CD4-positive, alpha-beta T cell treated with Interleukin-12 subunit alpha and Interleukin-12 subunit beta, for 1 hour (primary cell): ENCODE data around the gene ABCC4.

ENCODE experiments used
- DNase-seq: peaks from one replicate; pipeline ENCODE4 v3.0.0-alpha.2; 2020

The ABCC4 gene

GRCh38 chr13:95030821-95031343 is 270.4 kb downstream of the ABCC4 start:
- no peak for DNase-seq

DNA sequence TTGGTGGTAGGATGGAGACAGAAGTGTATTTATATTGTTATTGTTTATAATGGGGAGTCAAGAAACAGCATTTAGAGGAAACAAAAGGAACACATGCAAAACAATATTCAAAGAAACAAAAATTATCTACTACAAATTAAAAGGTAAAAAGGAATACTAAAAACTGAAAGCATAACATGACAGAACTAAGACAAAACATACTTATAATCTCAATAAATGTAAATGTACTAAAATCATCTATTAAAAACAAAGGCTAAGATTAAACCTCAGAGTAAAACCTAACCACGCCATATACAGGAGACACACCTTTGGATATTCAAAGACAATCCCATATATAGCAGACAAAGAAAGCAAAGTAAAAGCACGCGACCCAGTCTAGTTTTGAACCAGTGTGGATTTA is 273.6 kb downstream of the ABCC4 start:
- no peak for DNase-seq

- no peak for DNase-seq
Measured at GRCh38 chr13:95025116-95025515, 276.1 kb downstream of the ABCC4 start.

GRCh38 chr13:95023405-95023804 is 277.8 kb downstream of the ABCC4 start:
- no peak for DNase-seq

DNA sequence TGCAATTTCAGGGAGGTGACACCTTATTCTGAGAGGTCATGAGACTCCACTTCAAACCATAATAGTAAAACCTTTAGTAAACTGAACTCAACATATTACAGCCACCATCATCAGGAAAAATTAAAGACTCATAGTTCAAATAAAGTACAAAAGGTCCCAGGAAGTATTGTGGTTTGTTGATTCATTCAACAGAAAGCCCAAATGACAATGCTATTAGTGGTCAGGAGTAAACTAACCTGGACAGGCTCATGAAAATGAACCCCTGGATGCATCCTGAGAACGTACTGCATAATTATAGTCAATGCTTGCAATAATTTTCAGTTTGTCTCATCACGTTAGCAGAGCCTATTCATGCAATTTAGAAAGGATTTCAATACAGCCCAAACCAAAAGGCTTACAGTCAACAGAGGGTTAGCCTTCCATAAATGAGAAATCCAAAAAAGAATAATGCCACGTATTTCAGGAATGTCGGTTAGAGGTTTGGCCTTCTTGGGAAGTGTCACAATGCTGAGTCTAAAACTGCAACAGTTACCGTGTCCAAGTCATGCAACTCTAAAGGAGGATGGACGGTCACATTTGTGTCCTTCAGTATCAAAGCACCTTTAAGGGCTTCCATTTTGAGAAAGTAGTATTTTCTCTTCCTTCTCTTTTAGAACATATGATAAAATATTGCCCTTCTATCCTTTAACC is 280.8 kb downstream of the ABCC4 start:
- DNase-seq = no peak

GRCh38 chr13:95019886-95020285 is 281.4 kb downstream of the ABCC4 start:
- no peak for DNase-seq

DNA sequence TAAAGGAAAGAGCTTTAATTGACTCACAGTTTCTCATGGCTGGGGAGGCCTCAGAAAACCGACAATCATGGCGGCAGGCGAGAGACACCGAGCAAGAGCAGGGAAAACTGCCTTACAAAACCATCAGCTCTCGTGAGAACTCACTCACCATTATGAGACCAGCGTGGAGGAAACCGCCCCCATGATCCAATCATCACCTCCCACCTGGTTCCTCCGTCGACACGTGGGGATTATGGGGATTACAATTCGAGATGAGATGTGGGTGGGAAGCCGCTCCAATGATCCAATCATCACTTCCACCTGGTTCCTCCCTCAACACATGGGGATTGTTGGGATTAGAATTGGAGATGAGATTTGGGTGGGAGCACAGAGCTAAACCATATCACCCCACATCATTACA is 293.9 kb downstream of the ABCC4 start:
- DNase-seq = no peak

DNA sequence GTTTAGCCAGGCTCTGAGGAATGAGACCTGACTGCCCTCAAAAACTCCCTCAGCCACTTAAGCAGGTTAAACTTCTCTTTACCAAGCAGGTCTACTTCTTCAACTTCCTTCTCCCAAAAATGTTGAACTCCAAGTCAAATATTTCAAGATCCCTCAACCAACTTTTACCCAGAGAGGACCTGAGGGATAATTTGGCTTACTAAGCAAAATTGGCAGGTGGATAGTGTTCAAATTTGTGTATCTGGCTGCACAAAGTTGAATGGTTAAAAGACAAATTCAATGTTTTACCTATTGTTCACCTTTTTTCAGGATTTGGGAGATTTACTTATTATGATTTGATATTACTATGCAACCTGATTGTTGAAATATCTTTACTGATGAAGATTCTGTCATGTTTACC is 296.0 kb downstream of the ABCC4 start:
- no peak for DNase-seq

DNA sequence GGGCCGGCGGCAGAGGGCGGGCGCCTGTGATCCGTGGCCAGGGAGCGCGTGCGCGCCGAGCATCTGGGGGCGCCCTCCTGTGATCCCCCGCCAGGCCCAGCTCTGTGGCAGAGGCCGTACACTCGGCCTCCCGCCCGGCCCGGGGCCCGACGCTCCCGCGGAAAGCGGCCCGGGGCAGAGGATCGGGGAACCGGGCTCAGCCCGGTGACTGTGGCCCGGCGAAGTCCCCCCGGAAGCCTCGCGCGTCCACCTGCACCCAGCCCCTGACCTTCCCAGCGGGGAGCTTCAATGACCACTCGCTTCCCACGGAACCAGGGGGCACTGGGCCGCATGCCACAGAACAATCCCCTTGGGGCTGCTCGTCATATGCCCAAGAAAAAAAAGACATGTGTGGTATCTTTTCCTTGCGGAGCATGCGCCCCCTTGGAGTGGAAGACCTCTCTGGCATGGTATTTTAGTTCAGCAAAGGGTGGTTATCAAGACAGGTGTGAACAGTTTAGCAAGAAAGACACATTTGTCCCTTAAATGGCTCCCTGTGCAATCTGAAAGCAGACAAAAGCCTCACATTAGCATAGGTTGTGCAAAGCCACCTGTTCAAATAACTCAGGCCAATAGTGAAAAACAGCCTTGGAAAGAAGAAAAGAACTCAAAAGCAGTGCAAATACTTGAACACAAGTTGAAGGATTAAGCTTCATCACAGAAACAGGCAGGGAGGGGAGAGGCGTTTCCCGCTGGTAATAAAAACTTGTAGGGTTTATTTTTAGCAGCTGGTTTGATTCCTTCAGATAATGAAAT is 298.0 kb downstream of the ABCC4 start:
- no peak for DNase-seq

DNA sequence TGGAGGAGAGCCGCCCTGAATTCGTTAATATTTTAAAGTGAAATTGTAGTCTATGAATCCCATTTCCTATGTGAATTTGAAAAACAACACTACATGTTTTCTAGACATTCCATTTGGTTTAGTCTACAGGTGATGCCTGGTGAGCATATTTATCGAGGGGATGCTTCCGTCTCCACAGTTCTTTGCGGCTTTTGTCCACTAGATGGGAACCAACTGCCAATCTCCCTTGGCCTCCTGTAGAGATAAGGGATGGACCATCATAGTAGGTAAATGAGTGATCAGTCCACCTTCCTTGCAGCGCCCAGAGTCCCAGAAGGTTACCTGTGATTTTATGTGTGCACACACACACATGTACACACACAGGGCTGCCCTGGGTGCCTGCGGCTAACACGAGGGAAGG is 299.1 kb downstream of the ABCC4 start:
- DNase-seq = no peak

- no peak for DNase-seq
Measured at GRCh38 chr13:94999871-95000270, 301.4 kb downstream of the ABCC4 start.

- no peak for DNase-seq
Measured at GRCh38 chr13:94997126-94997525, 304.1 kb downstream of the ABCC4 start.

- DNase-seq = no peak
Measured at GRCh38 chr13:94996445-94996844, 304.8 kb downstream of the ABCC4 start.

GRCh38 chr13:94994506-94994905 is 306.7 kb downstream of the ABCC4 start:
- DNase-seq = no peak

- DNase-seq = no peak
Measured at GRCh38 chr13:94993616-94994015, 307.6 kb downstream of the ABCC4 start.

- DNase-seq = no peak
Measured at GRCh38 chr13:94992036-94992960, 309.0 kb downstream of the ABCC4 start.

GRCh38 chr13:94988654-94989053 is 312.6 kb downstream of the ABCC4 start:
- DNase-seq = no peak

DNA sequence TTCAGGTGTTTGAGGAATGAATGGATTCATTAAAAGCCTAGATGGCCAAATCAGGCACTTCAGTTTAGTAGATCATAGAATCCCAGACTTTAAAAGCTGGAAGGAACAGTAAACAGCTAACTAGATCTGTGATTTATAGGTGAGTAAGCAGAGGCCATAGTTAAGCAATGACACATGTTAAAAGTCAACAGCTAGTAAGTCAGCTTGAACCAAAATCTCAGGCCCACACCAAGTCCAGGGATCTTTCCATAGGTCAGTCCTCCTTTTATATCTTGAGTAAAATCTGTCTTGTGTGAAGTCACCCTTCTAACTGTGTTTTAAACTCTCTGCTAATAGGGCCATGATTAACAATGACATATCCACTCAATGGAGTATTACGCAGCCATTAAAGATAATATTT is 313.4 kb downstream of the ABCC4 start:
- DNase-seq = no peak

- no peak for DNase-seq
Measured at GRCh38 chr13:94987081-94987480, 314.2 kb downstream of the ABCC4 start.

DNA sequence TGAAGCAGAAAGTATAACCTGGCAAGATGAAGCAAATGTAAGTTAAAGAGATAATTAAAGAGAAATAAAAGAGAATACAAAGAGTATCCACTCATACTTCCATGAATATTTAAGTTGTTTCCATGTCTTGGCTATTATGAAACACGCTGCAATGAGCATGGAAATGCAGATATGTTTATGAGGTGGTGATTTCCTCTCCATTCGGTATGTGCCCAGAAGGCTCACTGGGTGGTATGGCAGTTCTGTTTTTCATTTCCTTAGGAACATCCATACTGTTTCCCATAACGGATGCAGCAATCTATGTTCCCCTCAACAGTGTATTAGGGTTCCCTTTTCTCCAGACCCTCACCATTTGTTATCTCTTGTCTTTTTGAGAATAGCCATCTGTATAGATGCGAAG is 316.3 kb downstream of the ABCC4 start:
- no peak for DNase-seq

DNA sequence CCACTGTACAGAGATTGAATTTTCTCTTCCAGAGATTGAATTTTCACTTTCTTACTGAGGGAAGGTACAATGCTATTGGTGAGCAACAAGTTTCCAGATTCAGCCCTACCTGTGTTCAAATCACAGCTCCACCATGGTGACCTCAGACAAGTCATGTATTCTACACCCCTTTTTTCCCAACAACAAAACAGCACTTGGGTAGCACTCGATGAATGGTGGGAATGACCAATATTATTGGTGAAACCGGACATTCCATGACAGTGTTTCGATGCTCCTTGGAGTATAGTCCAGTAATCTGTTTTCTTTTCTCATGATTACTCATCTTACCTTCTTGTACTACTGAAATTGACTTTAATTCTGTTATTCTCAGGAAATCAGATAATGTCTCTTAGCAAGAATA is 322.7 kb downstream of the ABCC4 start:
- DNase-seq = no peak

DNA sequence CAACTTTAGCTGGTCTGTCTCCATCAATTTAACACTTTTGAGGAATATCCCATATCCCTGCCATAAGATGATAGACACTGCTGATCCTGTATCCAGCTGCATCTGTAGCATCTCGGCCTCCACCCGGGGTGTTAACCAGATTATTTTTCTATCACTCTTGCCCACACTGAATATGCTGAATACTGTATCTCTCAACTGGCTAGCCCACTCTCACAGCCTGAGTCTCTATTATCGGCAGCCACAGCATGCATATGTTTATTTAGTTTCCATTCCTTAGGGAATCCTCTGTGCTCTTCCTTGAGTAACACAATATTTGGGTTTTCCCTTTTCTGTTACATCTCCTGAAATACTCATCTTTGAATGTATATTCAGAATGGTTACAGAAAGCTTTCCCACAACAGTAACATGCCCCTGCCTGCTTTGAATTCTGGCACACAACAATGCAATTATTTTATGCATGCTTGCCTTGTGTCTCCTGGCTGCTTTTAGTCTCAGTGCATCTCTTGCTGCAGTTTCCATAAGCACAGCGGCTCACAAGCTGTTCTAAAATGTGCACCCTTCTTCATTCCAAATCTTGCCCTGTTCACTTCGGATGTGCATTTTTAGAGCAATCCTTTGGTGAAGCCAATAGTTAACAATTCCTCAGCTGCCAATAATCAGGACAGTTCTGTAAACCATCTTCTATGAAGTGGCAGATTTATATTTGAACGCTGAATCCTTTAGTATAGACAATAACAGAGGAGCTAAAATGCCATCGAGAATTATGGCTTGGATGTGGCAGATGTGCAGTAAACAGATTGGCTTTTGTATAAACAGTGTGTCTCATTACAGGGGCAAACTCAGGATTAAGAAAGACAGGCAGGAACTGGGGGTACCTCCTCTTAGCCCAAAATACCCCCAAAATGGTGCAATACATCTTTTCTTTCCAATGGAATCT is 327.0 kb downstream of the ABCC4 start:
- no peak for DNase-seq
